ENCODE data around the gene MMP1.

DNA sequence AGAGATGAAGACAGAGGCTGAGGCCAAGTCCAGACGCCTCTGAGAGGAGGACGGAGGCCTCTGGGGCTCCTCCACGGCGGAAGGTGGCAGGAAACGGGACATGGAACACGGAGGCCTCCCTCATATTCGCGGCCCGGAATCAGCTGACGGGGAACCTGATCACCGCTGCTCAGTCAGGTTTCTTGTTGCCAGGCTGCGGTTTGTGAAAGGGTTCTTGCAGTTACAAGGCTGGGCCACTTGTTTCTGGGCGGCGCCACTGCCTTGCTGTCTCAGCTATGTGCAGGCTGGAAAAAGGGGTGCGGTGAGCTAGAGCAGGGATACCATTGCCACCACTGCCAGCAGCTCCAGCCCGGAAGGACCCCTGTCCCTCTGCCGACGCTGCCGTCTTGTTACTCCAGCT lies 10.0 kb upstream of the MMP1 start:
- TF ChIP-seq, protein P1, sequence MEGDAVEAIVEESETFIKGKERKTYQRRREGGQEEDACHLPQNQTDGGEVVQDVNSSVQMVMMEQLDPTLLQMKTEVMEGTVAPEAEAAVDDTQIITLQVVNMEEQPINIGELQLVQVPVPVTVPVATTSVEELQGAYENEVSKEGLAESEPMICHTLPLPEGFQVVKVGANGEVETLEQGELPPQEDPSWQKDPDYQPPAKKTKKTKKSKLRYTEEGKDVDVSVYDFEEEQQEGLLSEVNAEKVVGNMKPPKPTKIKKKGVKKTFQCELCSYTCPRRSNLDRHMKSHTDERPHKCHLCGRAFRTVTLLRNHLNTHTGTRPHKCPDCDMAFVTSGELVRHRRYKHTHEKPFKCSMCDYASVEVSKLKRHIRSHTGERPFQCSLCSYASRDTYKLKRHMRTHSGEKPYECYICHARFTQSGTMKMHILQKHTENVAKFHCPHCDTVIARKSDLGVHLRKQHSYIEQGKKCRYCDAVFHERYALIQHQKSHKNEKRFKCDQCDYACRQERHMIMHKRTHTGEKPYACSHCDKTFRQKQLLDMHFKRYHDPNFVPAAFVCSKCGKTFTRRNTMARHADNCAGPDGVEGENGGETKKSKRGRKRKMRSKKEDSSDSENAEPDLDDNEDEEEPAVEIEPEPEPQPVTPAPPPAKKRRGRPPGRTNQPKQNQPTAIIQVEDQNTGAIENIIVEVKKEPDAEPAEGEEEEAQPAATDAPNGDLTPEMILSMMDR (IDR thresholded peaks at IDR 0.05) = peak in 2 of 6 experiments; percentile 33 to 43
- no peak for TF ChIP-seq POLR2A (IDR thresholded peaks at IDR 0.05)
